ENCODE results near the gene MPPED1. TPM values are rescaled to one million over a fixed set of nuclear protein-coding genes. Genes with fewer than 3 reads are reported as not detected.

Gene MPPED1
- total and polyA plus RNA-seq, 2 of the 13 experiments (the other 11 are each of a cell fraction or from before 2014, with no cell fraction given), result 0.77 TPM; not detected in 1

DNA sequence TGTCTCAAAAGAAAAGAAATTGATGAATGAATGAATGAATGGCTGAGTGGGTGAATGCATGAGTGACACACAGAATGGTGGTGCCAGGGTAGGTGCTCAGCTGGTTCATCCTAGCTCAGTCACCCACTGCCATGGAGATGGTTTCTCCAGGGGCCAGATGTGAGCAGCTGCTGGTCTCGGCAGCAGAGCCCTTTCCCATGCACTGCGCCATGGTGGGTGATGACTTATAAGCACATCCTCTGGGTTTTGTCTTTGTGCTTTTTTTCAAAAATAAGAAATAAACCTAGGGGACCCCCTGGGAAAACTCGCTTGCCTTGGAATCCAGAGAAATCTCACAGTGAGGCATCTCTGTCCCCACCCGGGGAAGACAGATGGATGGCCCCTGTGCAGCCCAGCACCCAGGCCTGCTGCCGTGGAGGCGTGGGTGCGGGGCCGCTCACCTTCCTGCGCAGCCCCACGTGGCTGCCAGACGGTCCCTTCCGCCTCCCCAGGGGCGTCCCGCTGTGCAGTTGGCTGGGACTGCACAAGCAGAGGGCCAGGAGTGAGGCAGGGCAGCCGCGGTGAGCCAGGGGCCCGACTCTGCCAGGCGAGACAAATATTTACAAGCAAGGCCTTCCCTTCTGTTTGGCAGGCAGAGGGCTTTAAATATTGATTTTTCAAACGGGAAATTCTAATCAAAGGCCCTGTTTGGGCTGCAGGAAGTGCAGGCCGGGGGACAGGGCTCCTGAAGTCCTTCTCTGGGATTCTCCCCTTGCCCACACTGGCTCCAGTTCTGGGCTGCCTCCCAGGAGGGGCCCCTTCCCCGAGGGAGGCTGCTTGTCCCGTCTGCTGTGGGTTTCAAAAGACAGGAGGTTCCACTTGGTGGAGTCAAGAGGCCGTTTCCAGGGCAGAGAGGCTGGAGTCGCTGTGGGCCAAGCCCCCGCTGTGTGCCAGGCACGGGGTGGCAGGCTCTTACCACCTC, 24.3 kb downstream of the MPPED1 start (continued):
- TF ChIP-seq CENPBD1 (CRISPR knock-in tag; IDR thresholded peaks at IDR 0.05; ENCODE audit: borderline replicate concordance, low read depth), result no peak
- peak; percentile 30; the same call in 1 of the 2 replicates for TF ChIP-seq ZFY (CRISPR knock-in tag; IDR thresholded peaks at IDR 0.05)

DNA sequence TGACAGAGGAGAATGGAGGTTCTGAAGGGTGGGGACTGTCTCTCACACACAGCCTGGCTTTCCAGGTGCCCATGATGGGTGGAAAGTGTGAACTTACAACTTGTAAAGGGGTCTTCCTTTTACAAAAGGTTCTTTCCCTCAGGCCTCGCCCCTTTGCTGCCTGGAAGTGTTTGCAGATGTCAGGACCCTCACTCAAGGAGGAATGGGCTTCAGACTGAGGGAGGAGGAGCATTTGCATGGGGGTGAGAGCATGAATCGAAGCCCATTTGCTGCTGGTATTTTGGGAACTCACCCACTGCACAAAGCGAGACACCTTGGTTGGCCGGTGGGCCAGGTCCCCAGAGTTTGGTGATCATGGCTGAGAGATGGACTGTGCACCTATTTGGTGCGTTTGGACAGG, 25.1 kb downstream of the MPPED1 start:
- in situ Hi-C loops (cut with HindIII; ENCODE audit: extremely low pct_ligation_motif_present, low pct_unique_long_range_greater_than_20kb), result no loop called here
- Histone ChIP-seq H3K4me2 (ENCODE audit: low read depth, low read length) (no peak overlapping the region), H2AFZ (ENCODE audit: low read length) (no peak overlapping the region), H3K9me3 (ENCODE audit: low read length) (no peaks in the 10 kb centered on the region), H3K36me3 (replicated peaks in 1 of 2; ENCODE audit: control insufficient read depth in 1 of 2, insufficient read depth in 2 of 2, low read length in 2 of 2) (no peaks in the 10 kb centered on the region), H3K4me1 (ENCODE audit: insufficient read depth, low read length) (peaks cover 11% of the 10 kb centered on the region), H3K9ac (ENCODE audit: insufficient read depth, low read depth, low read length) (no peak overlapping the region), H3K27me3 (ENCODE audit: control insufficient read depth in 1 of 2, insufficient read depth in 2 of 2, low read length in 2 of 2) (peaks cover 9 to 43% of the 10 kb centered on the region in 2 experiments), H3K27ac (ENCODE audit: extremely low read length, insufficient read depth, low read length) (no peak overlapping the region), H4K20me1 (ENCODE audit: insufficient read depth, low read length) (no peaks in the 10 kb centered on the region), H3K79me2 (ENCODE audit: insufficient read depth, low read length) (no peaks in the 10 kb centered on the region), H3K4me3 (replicated peaks in 1 of 3; ENCODE audit: insufficient read depth in 1 of 3, low read depth in 2 of 3, low read length in 3 of 3) (no peak overlapping the region)
- DNase-seq (ENCODE audit: low spot score), result no peak
- WGBS (ENCODE audit: low lambda C conversion rate), result 54% methylated on average over 3 of the region's 5 CpGs
- intact Hi-C loops (cut with micrococcal nuclease; ENCODE audit: unreplicated experiment), result no loop called here
- POLR2A ChIA-PET, result no interaction called here
- CTCF ChIA-PET (ENCODE audit: low intra/inter-chr PET ratio, low total read pairs), result no interaction called here
- no TSS peak for BruUV-seq (replicated peaks)
- no peak for FAIRE-seq
- no peak for ATAC-seq
- no peak for TF ChIP-seq ZNF430 (CRISPR knock-in tag; IDR thresholded peaks at IDR 0.05)
- TF ChIP-seq MZF1 (CRISPR knock-in tag; IDR thresholded peaks at IDR 0.05; ENCODE audit: borderline replicate concordance), result no peak
- no peak for TF ChIP-seq THYN1 (CRISPR knock-in tag; IDR thresholded peaks at IDR 0.05; ENCODE audit: borderline replicate concordance, low read depth)
- no peak for TF ChIP-seq ZNF10 (CRISPR knock-in tag; IDR thresholded peaks at IDR 0.05; ENCODE audit: borderline replicate concordance, low read depth)
- TF ChIP-seq, protein P1, sequence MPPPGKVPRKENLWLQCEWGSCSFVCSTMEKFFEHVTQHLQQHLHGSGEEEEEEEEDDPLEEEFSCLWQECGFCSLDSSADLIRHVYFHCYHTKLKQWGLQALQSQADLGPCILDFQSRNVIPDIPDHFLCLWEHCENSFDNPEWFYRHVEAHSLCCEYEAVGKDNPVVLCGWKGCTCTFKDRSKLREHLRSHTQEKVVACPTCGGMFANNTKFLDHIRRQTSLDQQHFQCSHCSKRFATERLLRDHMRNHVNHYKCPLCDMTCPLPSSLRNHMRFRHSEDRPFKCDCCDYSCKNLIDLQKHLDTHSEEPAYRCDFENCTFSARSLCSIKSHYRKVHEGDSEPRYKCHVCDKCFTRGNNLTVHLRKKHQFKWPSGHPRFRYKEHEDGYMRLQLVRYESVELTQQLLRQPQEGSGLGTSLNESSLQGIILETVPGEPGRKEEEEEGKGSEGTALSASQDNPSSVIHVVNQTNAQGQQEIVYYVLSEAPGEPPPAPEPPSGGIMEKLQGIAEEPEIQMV (CRISPR knock-in tag; IDR thresholded peaks at IDR 0.05; ENCODE audit: low read depth), result no peak
- TF ChIP-seq ZGPAT (CRISPR knock-in tag; IDR thresholded peaks at IDR 0.05), result no peak
- no peak for TF ChIP-seq ZNF660 (CRISPR knock-in tag; IDR thresholded peaks at IDR 0.05; ENCODE audit: borderline replicate concordance, low read depth)
- TF ChIP-seq TP53 (CRISPR knock-in tag; conservative IDR thresholded peaks at IDR 0.05), result no peak
- no peak for TF ChIP-seq ZNF33A (CRISPR knock-in tag; IDR thresholded peaks at IDR 0.05; ENCODE audit: borderline replicate concordance)
- TF ChIP-seq RFX3 (CRISPR knock-in tag; IDR thresholded peaks at IDR 0.05), result no peak
- TF ChIP-seq ZNF101 (CRISPR knock-in tag; IDR thresholded peaks at IDR 0.05; ENCODE audit: borderline replicate concordance, low read depth), result no peak
- TF ChIP-seq KLF11 (CRISPR knock-in tag; IDR thresholded peaks at IDR 0.05), result no peak
- TF ChIP-seq SRY (CRISPR knock-in tag; IDR thresholded peaks at IDR 0.05), result no peak
- TF ChIP-seq NCOA5 (CRISPR knock-in tag; IDR thresholded peaks at IDR 0.05), result no peak
- TF ChIP-seq MAZ (IDR thresholded peaks at IDR 0.05; ENCODE audit: borderline replicate concordance, low read depth, low read length), result no peak
- TF ChIP-seq MAZ (CRISPR knock-in tag; IDR thresholded peaks at IDR 0.05; ENCODE audit: low read depth), result no peak
- TF ChIP-seq RAD21 (CRISPR knock-in tag; IDR thresholded peaks at IDR 0.05), result no peak
- TF ChIP-seq MAF1 (CRISPR knock-in tag; IDR thresholded peaks at IDR 0.05; ENCODE audit: borderline replicate concordance), result no peak
- TF ChIP-seq PHB2 (IDR thresholded peaks at IDR 0.05; ENCODE audit: partially characterized antibody), result no peak
